ENCODE results near the gene PARD3.

PARD3 gene

GRCh38 chr10:34689053-34689452 lies 126.0 kb downstream of the PARD3 start:
- DNase-seq (ENCODE audit: low read depth): peak; percentile 52

GRCh38 chr10:34687434-34688210 lies 127.5 kb downstream of the PARD3 start:
- DNase-seq (ENCODE audit: low read depth): peak; percentile 41

- DNase-seq (ENCODE audit: low read depth): no peak
Measured at GRCh38 chr10:34682580-34682979, 132.5 kb downstream of the PARD3 start.

- DNase-seq (ENCODE audit: low read depth): no peak
Measured at GRCh38 chr10:34681933-34682332, 133.2 kb downstream of the PARD3 start.

GRCh38 chr10:34679177-34679576 lies 135.9 kb downstream of the PARD3 start:
- DNase-seq (ENCODE audit: low read depth): no peak

GRCh38 chr10:34677591-34677990 lies 137.5 kb downstream of the PARD3 start:
- no peak for DNase-seq (ENCODE audit: low read depth)

GRCh38 chr10:34677132-34677531 lies 138.0 kb downstream of the PARD3 start:
- DNase-seq (ENCODE audit: low read depth): no peak

GRCh38 chr10:34674176-34674575 lies 140.9 kb downstream of the PARD3 start:
- no peak for DNase-seq (ENCODE audit: low read depth)

GRCh38 chr10:34670081-34670480 lies 145.0 kb downstream of the PARD3 start:
- DNase-seq (ENCODE audit: low read depth): no peak

GRCh38 chr10:34669079-34669478 lies 146.0 kb downstream of the PARD3 start:
- no peak for DNase-seq (ENCODE audit: low read depth)

GRCh38 chr10:34667177-34667576 lies 147.9 kb downstream of the PARD3 start:
- DNase-seq (ENCODE audit: low read depth): no peak

- peak; percentile 88 for DNase-seq (ENCODE audit: low read depth)
Measured at GRCh38 chr10:34666008-34666704, 148.9 kb downstream of the PARD3 start.

GRCh38 chr10:34664706-34665105 lies 150.4 kb downstream of the PARD3 start:
- no peak for DNase-seq (ENCODE audit: low read depth)

- no peak for DNase-seq (ENCODE audit: low read depth)
Measured at GRCh38 chr10:34661580-34661979, 153.5 kb downstream of the PARD3 start.

- no peak for DNase-seq (ENCODE audit: low read depth)
Measured at GRCh38 chr10:34658934-34659333, 156.2 kb downstream of the PARD3 start.

- DNase-seq (ENCODE audit: low read depth): no peak
Measured at GRCh38 chr10:34656661-34657060, 158.4 kb downstream of the PARD3 start.

GRCh38 chr10:34655286-34656170 lies 159.6 kb downstream of the PARD3 start:
- peak; percentile 76 for DNase-seq (ENCODE audit: low read depth)

GRCh38 chr10:34654211-34654610 lies 160.9 kb downstream of the PARD3 start:
- no peak for DNase-seq (ENCODE audit: low read depth)

GRCh38 chr10:34653530-34653929 lies 161.6 kb downstream of the PARD3 start:
- DNase-seq (ENCODE audit: low read depth): no peak

- no peak for DNase-seq (ENCODE audit: low read depth)
Measured at GRCh38 chr10:34651416-34652195, 163.5 kb downstream of the PARD3 start.

GRCh38 chr10:34650156-34650555 lies 164.9 kb downstream of the PARD3 start:
- no peak for DNase-seq (ENCODE audit: low read depth)

- no peak for DNase-seq (ENCODE audit: low read depth)
Measured at GRCh38 chr10:34649385-34649784, 165.7 kb downstream of the PARD3 start.

All from EH (cell line).